HEK293T (cell line): ENCODE data around the gene ST13.

Experiments
- CTCF ChIA-PET: fragments of 350-600 bp; formaldehyde crosslinking; extraction: SDS; loops from one replicate; lab custom pipeline; 2021; ENCODE audit warnings: antibody characterized with exemption, inconsistent platforms; lab: Yijun Ruan, JAX
- POLR2A ChIA-PET: fragments of 350-600 bp; formaldehyde crosslinking; extraction: SDS; loops from one replicate; lab custom pipeline; 2020; ENCODE audit warnings: antibody characterized with exemption, inconsistent platforms; lab: Yijun Ruan, JAX
- DNase-seq: peaks from one replicate; pipeline ENCODE4 v3.0.0; 2012; ENCODE audit warnings: mixed read lengths; ENCODE audit errors: extremely low spot score
- ARNT ChIP-seq: fragments of 450-650 bp; IDR thresholded peaks from 2 replicates; pipeline ENCODE4 v1.6.1; 2017; ENCODE audit warnings: mild to moderate bottlenecking
- BHLHE40 ChIP-seq: fragments of 450-650 bp; IDR thresholded peaks from 2 replicates; pipeline ENCODE4 v1.6.1; 2016; ENCODE audit warnings: mild to moderate bottlenecking, moderate library complexity, borderline replicate concordance
- CTBP1 ChIP-seq: fragments of 450-650 bp; IDR thresholded peaks from 2 replicates; pipeline ENCODE4 v1.6.1; 2016; ENCODE audit warnings: borderline replicate concordance
- ELF4 ChIP-seq: fragments of 450-650 bp; IDR thresholded peaks from 2 replicates; pipeline ENCODE4 v1.6.1; 2017; ENCODE audit warnings: antibody characterized with exemption
- FOXA1 ChIP-seq: fragments of 450-650 bp; IDR thresholded peaks from 2 replicates; pipeline ENCODE4 v1.6.1; 2016; ENCODE audit warnings: mild to moderate bottlenecking
- FOXK2 ChIP-seq: fragments of 450-650 bp; IDR thresholded peaks from 2 replicates; pipeline ENCODE4 v1.6.1; 2016; ENCODE audit warnings: mild to moderate bottlenecking
- FOXM1 ChIP-seq: fragments of 450-650 bp; IDR thresholded peaks from 2 replicates; pipeline ENCODE4 v1.6.1; 2017; ENCODE audit warnings: mild to moderate bottlenecking, borderline replicate concordance
- HDGF ChIP-seq: fragments of 450-650 bp; IDR thresholded peaks from 2 replicates; pipeline ENCODE4 v1.6.1; 2017; ENCODE audit warnings: antibody characterized with exemption, borderline replicate concordance
- L3MBTL2 ChIP-seq: fragments of 450-650 bp; conservative IDR thresholded peaks from 2 replicates; pipeline ENCODE4 v1.6.1; 2016; ENCODE audit warnings: mild to moderate bottlenecking
- LEF1 ChIP-seq: fragments of 450-650 bp; IDR thresholded peaks from 2 replicates; pipeline ENCODE4 v1.6.1; 2017; ENCODE audit warnings: mild to moderate bottlenecking, borderline replicate concordance
- NFRKB ChIP-seq: fragments of 450-650 bp; IDR thresholded peaks from 2 replicates; pipeline ENCODE4 v1.6.1; 2016; ENCODE audit warnings: mild to moderate bottlenecking, moderate library complexity
- SP1 ChIP-seq: fragments of 450-650 bp; IDR thresholded peaks from 2 replicates; pipeline ENCODE4 v1.6.1; 2017
- SUZ12 ChIP-seq: fragments of 450-650 bp; IDR thresholded peaks from 2 replicates; pipeline ENCODE4 v1.6.1; 2016; ENCODE audit warnings: mild to moderate bottlenecking
- TARDBP ChIP-seq: fragments of 450-650 bp; IDR thresholded peaks from 2 replicates; pipeline ENCODE4 v1.6.1; 2016
- ZNF384 ChIP-seq: fragments of 450-650 bp; IDR thresholded peaks from 2 replicates; pipeline ENCODE4 v1.6.1; 2016
- TF ChIP-seq, protein P1 (sequence below): fragments of 450-650 bp; IDR thresholded peaks from 2 replicates; pipeline ENCODE4 v1.6.1; 2016

Gene ST13

DNA sequence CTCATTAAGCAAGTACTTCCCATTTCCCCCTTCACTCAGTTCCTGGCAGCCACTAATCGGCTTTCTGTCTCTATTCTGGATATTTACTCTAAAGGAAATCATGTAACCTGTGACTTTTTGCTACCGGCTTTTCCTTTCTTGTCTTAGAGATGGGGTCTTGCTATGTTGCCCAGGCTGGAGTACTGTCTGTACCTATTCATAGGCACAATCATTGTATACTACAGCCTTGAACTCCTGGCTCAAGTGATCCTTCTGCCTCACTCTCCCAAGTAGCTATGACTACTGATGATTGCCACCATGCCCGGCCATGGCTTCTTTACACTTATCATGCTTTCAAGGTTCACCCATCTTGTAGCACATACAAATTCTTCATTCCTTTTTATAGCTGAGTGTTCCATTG is 49.7 kb downstream of the ST13 start:
- TF ChIP-seq SUZ12 (no peak), L3MBTL2 (no peak), CTBP1 (no peak), ZNF384 (no peak), LEF1 (no peak), ELF4 (no peak), FOXM1 (no peak), NFRKB (no peak), HDGF (no peak), FOXK2 (no peak), FOXA1 (no peak), SP1 (no peak)
- TF ChIP-seq, protein P1, sequence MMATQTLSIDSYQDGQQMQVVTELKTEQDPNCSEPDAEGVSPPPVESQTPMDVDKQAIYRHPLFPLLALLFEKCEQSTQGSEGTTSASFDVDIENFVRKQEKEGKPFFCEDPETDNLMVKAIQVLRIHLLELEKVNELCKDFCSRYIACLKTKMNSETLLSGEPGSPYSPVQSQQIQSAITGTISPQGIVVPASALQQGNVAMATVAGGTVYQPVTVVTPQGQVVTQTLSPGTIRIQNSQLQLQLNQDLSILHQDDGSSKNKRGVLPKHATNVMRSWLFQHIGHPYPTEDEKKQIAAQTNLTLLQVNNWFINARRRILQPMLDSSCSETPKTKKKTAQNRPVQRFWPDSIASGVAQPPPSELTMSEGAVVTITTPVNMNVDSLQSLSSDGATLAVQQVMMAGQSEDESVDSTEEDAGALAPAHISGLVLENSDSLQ = no peak
- ChIA-PET POLR2A (no interaction called here), CTCF (no interaction called here)
- no peak for DNase-seq

DNA sequence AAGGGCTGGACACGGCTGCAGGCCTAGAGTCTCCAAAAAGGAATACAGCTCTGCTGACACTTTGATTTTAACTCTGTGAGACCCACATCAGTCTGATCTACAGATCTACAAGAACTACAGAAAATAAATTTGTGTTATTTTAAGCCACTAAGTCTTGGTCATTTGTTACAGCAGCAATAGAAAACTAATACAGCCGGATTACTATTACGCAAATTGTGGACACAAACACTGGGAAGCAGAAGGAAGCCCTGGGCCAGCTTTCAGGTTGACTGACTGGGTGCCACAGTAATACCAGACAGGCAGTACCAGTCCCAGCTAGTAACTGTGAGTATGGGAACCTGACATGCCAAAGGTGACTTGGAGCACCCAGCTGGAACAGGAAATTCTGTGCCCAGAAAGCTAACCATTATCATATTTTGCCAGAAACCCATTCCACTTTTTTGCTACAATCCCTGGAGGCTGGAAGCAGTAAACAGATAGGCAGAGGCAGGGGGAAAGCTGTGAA is 50.7 kb downstream of the ST13 start:
- no peak for DNase-seq
- ChIA-PET CTCF (no interaction called here), POLR2A (interaction anchor here (0.8 kb wide), 1 partner anchor 13 kb away, joined by 3 read pairs; the partner anchor contains the start of gene SLC25A17)
- TF ChIP-seq TARDBP = no peak
- TF ChIP-seq, protein P1 = no peak
- no peak for TF ChIP-seq CTBP1
- no peak for TF ChIP-seq SUZ12
- no peak for TF ChIP-seq HDGF
- TF ChIP-seq LEF1 = no peak
- no peak for TF ChIP-seq BHLHE40
- no peak for TF ChIP-seq ZNF384
- TF ChIP-seq L3MBTL2 = no peak
- no peak for TF ChIP-seq ARNT
- TF ChIP-seq FOXK2 = no peak
- TF ChIP-seq FOXM1 = no peak
- no peak for TF ChIP-seq FOXA1
- no peak for TF ChIP-seq ELF4
- no peak for TF ChIP-seq NFRKB
- no peak for TF ChIP-seq SP1

DNA sequence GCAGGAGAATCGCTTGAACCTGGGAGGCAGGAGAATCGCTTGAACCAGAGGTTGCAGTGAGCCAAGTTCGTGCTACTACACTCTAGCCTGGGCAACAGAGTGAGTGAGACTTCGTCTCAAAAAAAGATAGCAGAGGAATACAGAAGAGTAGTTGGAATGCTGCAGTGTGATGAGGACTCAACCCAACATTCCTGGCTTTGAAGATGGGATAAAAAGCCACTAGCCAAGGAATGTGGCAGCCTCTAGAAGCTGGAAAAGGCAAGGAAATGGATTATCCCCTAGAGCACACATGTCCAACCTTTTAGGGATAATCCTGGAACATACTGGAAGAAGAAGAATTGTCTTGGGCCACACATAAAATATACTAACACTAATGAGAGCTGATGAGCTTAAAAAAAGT is 51.2 kb downstream of the ST13 start:
- ChIA-PET POLR2A (interaction anchor here (0.8 kb wide), 1 partner anchor 13 kb away, joined by 3 read pairs; the partner anchor contains the start of gene SLC25A17), CTCF (no interaction called here)
- DNase-seq = no peak
- TF ChIP-seq LEF1 (no peak), SUZ12 (no peak), SP1 (no peak), FOXK2 (no peak), CTBP1 (no peak), NFRKB (no peak), ZNF384 (no peak), FOXM1 (no peak), L3MBTL2 (no peak), TARDBP (no peak), BHLHE40 (no peak), HDGF (no peak), ELF4 (no peak), ARNT (no peak), FOXA1 (no peak)
- TF ChIP-seq, protein P1 = no peak

- ChIA-PET POLR2A (no interaction called here), CTCF (no interaction called here)
- TF ChIP-seq LEF1 (no peak), NFRKB (no peak), ELF4 (no peak), TARDBP (no peak), CTBP1 (no peak), HDGF (no peak), FOXM1 (no peak), BHLHE40 (no peak), FOXK2 (no peak), SUZ12 (no peak), L3MBTL2 (no peak), FOXA1 (no peak), SP1 (no peak), ZNF384 (no peak), ARNT (no peak)
- TF ChIP-seq, protein P1 = no peak
- no peak for DNase-seq
These were observed 53.1 kb downstream of the ST13 start for GRCh38 chr22:40803321-40803720.

- DNase-seq = no peak
- TF ChIP-seq SP1 (no peak), ARNT (no peak), TARDBP (no peak), FOXK2 (no peak), ELF4 (no peak), BHLHE40 (no peak), L3MBTL2 (no peak), FOXA1 (no peak), ZNF384 (no peak), LEF1 (no peak), CTBP1 (no peak)
- TF ChIP-seq, protein P1 = no peak
- POLR2A ChIA-PET = no interaction called here
- CTCF ChIA-PET = interaction anchor here (0.8 kb wide), 1 partner anchor 11 kb away, joined by 4 read pairs; no protein-coding TSS in a partner anchor
These were observed 57.4 kb downstream of the ST13 start for GRCh38 chr22:40799008-40799407.
